GM23338 (cell line): ENCODE results near the gene CISH.

Experiments
- CREB1 ChIP-seq: fragments of 250-450 bp; sonication (Bioruptor Pico); IDR thresholded peaks from 2 replicates; pipeline ENCODE4 v1.5.0; 2020; ENCODE audit warnings: low read depth, mild to moderate bottlenecking, moderate library complexity
- EZH2 ChIP-seq: fragments of 200-600 bp; sonication (generic); IDR thresholded peaks from one replicate; pipeline ENCODE4 v1.8.0; 2017; ENCODE audit warnings: antibody characterized with exemption, mild to moderate bottlenecking, low read depth; ENCODE audit not compliant: unreplicated experiment
- EZH2phosphoT487 ChIP-seq: fragments of 200-600 bp; sonication (generic); IDR thresholded peaks from one replicate; pipeline ENCODE4 v1.8.1; 2018; ENCODE audit warnings: antibody characterized with exemption; ENCODE audit not compliant: unreplicated experiment
- JUNB ChIP-seq: IDR thresholded peaks from one replicate; pipeline ENCODE4 v1.6.1; 2016; ENCODE audit warnings: antibody characterized with exemption; ENCODE audit not compliant: unreplicated experiment
- NANOG ChIP-seq: IDR thresholded peaks from 2 replicates; pipeline ENCODE4 v1.6.1; 2016; ENCODE audit warnings: antibody characterized with exemption, borderline replicate concordance
- POLR2AphosphoS5 ChIP-seq: IDR thresholded peaks from 2 replicates; pipeline ENCODE4 v1.6.1; 2016; ENCODE audit warnings: antibody characterized with exemption, low read depth
- STAT1 ChIP-seq: IDR thresholded peaks from one replicate; pipeline ENCODE4 v1.6.1; 2016; ENCODE audit warnings: antibody characterized with exemption; ENCODE audit not compliant: unreplicated experiment
- ZNF114 ChIP-seq: fragments of 250-450 bp; sonication (Bioruptor Pico); IDR thresholded peaks from 2 replicates; pipeline ENCODE4 v1.5.0; 2020; ENCODE audit warnings: mild to moderate bottlenecking, moderate library complexity
- ZNF331 ChIP-seq: fragments of 250-450 bp; sonication (Bioruptor Pico); IDR thresholded peaks from 2 replicates; pipeline ENCODE4 v1.5.0; 2020; ENCODE audit warnings: low read depth, mild to moderate bottlenecking, moderate library complexity
- TF ChIP-seq, protein P1 (sequence below), 2 experiments: fragments of 200-600 bp in 1 of 2; sonication (generic) in 1 of 2; conservative IDR thresholded peaks; 2 replicates each; pipeline versions ENCODE4 v1.5.1 to v1.6.1; 2016 to 2017; ENCODE audit warnings: antibody characterized with exemption in 2 of 2, low read depth in 2 of 2, mild to moderate bottlenecking in 2 of 2, moderate library complexity in 1 of 2
- TF ChIP-seq, protein P2 (sequence below): IDR thresholded peaks from one replicate; pipeline ENCODE4 v1.6.1; 2018; ENCODE audit warnings: antibody characterized with exemption; ENCODE audit not compliant: unreplicated experiment
- TF ChIP-seq, protein P3 (sequence below): IDR thresholded peaks from 2 replicates; pipeline ENCODE4 v1.6.1; 2016; ENCODE audit warnings: antibody characterized with exemption

DNA sequence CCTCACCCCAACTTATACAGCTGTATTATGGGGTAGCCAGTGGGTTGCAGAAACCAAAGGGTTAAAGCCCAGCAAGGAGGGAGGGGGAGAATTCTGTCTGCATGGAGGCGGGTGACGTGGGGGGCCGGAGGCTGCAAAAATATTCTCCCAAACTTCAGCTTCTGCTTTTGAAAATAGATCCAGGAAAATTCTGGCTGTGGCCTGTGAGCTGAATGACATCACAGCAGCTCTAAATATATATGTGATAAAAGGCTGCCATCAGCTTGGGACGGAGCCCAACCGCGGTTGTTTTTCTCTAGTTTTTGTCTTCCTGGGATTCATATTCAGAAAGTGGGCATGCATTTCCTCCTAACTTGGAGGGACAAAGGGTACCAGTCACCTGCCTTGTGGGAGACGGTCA lies 33.0 kb upstream of the CISH start:
- TF ChIP-seq, protein P1, sequence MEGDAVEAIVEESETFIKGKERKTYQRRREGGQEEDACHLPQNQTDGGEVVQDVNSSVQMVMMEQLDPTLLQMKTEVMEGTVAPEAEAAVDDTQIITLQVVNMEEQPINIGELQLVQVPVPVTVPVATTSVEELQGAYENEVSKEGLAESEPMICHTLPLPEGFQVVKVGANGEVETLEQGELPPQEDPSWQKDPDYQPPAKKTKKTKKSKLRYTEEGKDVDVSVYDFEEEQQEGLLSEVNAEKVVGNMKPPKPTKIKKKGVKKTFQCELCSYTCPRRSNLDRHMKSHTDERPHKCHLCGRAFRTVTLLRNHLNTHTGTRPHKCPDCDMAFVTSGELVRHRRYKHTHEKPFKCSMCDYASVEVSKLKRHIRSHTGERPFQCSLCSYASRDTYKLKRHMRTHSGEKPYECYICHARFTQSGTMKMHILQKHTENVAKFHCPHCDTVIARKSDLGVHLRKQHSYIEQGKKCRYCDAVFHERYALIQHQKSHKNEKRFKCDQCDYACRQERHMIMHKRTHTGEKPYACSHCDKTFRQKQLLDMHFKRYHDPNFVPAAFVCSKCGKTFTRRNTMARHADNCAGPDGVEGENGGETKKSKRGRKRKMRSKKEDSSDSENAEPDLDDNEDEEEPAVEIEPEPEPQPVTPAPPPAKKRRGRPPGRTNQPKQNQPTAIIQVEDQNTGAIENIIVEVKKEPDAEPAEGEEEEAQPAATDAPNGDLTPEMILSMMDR (conservative IDR thresholded peaks at IDR 0.05; ENCODE audit: low read depth in 2 of 2), result no peak
- TF ChIP-seq, protein P2, sequence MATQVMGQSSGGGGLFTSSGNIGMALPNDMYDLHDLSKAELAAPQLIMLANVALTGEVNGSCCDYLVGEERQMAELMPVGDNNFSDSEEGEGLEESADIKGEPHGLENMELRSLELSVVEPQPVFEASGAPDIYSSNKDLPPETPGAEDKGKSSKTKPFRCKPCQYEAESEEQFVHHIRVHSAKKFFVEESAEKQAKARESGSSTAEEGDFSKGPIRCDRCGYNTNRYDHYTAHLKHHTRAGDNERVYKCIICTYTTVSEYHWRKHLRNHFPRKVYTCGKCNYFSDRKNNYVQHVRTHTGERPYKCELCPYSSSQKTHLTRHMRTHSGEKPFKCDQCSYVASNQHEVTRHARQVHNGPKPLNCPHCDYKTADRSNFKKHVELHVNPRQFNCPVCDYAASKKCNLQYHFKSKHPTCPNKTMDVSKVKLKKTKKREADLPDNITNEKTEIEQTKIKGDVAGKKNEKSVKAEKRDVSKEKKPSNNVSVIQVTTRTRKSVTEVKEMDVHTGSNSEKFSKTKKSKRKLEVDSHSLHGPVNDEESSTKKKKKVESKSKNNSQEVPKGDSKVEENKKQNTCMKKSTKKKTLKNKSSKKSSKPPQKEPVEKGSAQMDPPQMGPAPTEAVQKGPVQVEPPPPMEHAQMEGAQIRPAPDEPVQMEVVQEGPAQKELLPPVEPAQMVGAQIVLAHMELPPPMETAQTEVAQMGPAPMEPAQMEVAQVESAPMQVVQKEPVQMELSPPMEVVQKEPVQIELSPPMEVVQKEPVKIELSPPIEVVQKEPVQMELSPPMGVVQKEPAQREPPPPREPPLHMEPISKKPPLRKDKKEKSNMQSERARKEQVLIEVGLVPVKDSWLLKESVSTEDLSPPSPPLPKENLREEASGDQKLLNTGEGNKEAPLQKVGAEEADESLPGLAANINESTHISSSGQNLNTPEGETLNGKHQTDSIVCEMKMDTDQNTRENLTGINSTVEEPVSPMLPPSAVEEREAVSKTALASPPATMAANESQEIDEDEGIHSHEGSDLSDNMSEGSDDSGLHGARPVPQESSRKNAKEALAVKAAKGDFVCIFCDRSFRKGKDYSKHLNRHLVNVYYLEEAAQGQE, result no peak
- TF ChIP-seq POLR2AphosphoS5, result no peak
- no peak for TF ChIP-seq CREB1 (CRISPR knock-in tag)
- TF ChIP-seq EZH2, result no peak
- TF ChIP-seq EZH2phosphoT487, result no peak
- TF ChIP-seq ZNF114 (CRISPR knock-in tag), result no peak
- TF ChIP-seq STAT1, result no peak
- TF ChIP-seq JUNB, result no peak
- no peak for TF ChIP-seq NANOG
- TF ChIP-seq ZNF331 (CRISPR knock-in tag), result no peak
- TF ChIP-seq, protein P3, sequence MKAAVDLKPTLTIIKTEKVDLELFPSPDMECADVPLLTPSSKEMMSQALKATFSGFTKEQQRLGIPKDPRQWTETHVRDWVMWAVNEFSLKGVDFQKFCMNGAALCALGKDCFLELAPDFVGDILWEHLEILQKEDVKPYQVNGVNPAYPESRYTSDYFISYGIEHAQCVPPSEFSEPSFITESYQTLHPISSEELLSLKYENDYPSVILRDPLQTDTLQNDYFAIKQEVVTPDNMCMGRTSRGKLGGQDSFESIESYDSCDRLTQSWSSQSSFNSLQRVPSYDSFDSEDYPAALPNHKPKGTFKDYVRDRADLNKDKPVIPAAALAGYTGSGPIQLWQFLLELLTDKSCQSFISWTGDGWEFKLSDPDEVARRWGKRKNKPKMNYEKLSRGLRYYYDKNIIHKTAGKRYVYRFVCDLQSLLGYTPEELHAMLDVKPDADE, result no peak
